Stomach (tissue), 9 donors: ENCODE data around the gene COL4A2. TPM values are rescaled to one million over a fixed set of nuclear protein-coding genes. Genes with fewer than 3 reads are reported as not detected.
A peak's percentile ranks its signal among the peaks of the same experiment; 100 is the strongest.

Experiments used
- DNase-seq, 2 donors: peaks; one replicate each; pipeline versions ENCODE4 v3.0.0 to v3.0.0-alpha.2; 2013 to 2019
- H3K27ac ChIP-seq, 5 donors: fragments of 200-600 bp in 4 of 5; sonication (generic) in 4 of 5; one replicate each; pipeline ENCODE4 v1.5.1; 2013 to 2019; ENCODE audit warnings: mild to moderate bottlenecking in 1 of 5, moderate library complexity in 1 of 5
- H3K27me3 ChIP-seq, 3 donors: fragments of 200-600 bp; sonication (generic); one replicate each; pipeline ENCODE4 v1.5.1; 2017 to 2019; ENCODE audit warnings: mixed run types in 1 of 3
- H3K36me3 ChIP-seq, 4 donors: fragments of 200-600 bp; sonication (generic); 1 replicate in 3 of 4; 2 replicates in 1 of 4; pipeline ENCODE4 v1.5.1; 2016 to 2019
- H3K4me1 ChIP-seq, 4 donors: fragments of 200-600 bp; sonication (generic); one replicate each; pipeline ENCODE4 v1.5.1; 2016 to 2019
- H3K4me3 ChIP-seq, 4 donors: fragments of 200-600 bp; sonication (generic) in 3 of 4; one replicate each; pipeline ENCODE4 v1.5.1; 2016 to 2019; ENCODE audit warnings: mild to moderate bottlenecking in 1 of 4
- H3K9me3 ChIP-seq, 4 donors: fragments of 200-600 bp; sonication (generic); one replicate each; pipeline ENCODE4 v1.5.1; 2016 to 2019
- CTCF ChIP-seq, 7 experiments: fragments of 450-650 bp in 4 of 7; fragments of 200-600 bp in 3 of 7; sonication (generic) in 3 of 7; IDR thresholded peaks; one replicate each; pipeline ENCODE4 v1.5.1; 2016 to 2019; ENCODE audit warnings: antibody characterized with exemption in 7 of 7, control low read depth in 2 of 7, mild to moderate bottlenecking in 1 of 7
- EP300 ChIP-seq: sonication (generic); formaldehyde crosslinking; IDR thresholded peaks from one replicate; pipeline ENCODE4 v1.6.1; 2017; ENCODE audit warnings: antibody characterized with exemption
- POLR2A ChIP-seq, 4 donors: fragments of 450-650 bp; IDR thresholded peaks; one replicate each; pipeline ENCODE4 v1.6.1; 2016; ENCODE audit warnings: antibody characterized with exemption in 4 of 4, control low read depth in 2 of 4, mild to moderate bottlenecking in 1 of 4, moderate library complexity in 1 of 4
- POLR2AphosphoS5 ChIP-seq, 3 donors: sonication (generic); formaldehyde crosslinking; IDR thresholded peaks; one replicate each; pipeline ENCODE4 v1.6.1; 2016; ENCODE audit warnings: antibody characterized with exemption in 3 of 3
- WGBS, 5 donors: extraction: QIAGEN DNeasy Blood & Tissue Kit in 3 of 5; methylation state at CpG; one replicate each; pipeline versions ENCODE4 v1.1.5 to v1.1.7; 2013 to 2018; 5-methylcytosine and 5-hydroxymethylcytosine counted together
- intact Hi-C: fragments of 100-400 bp; cut with DNase I; formaldehyde crosslinking; loops from one replicate; pipeline ENCODE4 v1.15.1; 2023; ENCODE audit warnings: low total_unique reads
- polyA plus RNA-seq, 3 donors: library from polyadenylated mRNA; stranded (reverse); fragments of 200-250 nt; gene quantifications; one replicate each; pipeline ENCODE4 v1.2.3, GENCODE V29; 2013
- total RNA-seq, 5 donors: library from RNA; depleted of rRNA; stranded (reverse); fragments of >200 nt; gene quantifications; one replicate each; pipeline versions ENCODE4 v1.1.0 to v1.2.3, GENCODE V29; 2014 to 2016
- donor health status: healthy with polysubstance abuse.
- donor health status: Bipolar disorder and iron deficiency.
- donor health status: healthy.

The COL4A2 gene
- total and polyA plus RNA-seq, 8 donors: 24.0 to 531 (median 214) TPM

GRCh38 chr13:110307767-110308655 lies 927 bp downstream of the COL4A2 start:
- intact Hi-C loops: no loop called here
- TF ChIP-seq POLR2AphosphoS5 (IDR thresholded peaks at IDR 0.05) (peak; percentile 2 to 5 (median 5)), EP300 (no peak), CTCF (IDR thresholded peaks at IDR 0.05) (no peak)
- H3K36me3 ChIP-seq: peaks cover 0 to 7% (median 0%) of the 10 kb centered on the region in 4 donors
- DNase-seq: peak in 1 of 2 donors; percentile 71
- H3K9me3 ChIP-seq: no peaks in the 10 kb centered on the region
- WGBS, 5 donors: 1 to 5% (median 3%) methylated on average over 41 to 64 of the region's 64 CpGs
- H3K27me3 ChIP-seq: peaks cover 0 to 86% (median 40%) of the 10 kb centered on the region in 3 donors
- peak overlapping the region; percentile 86 to 97 (median 92) for H3K27ac ChIP-seq
- peak overlapping the region; percentile 63 to 86 (median 72) for H3K4me3 ChIP-seq
- peaks cover 31 to 84% (median 62%) of the 10 kb centered on the region in 4 donors for H3K4me1 ChIP-seq

- 2 to 8% (median 5%) methylated on average over 26 to 31 of the region's 31 CpGs for WGBS, 5 donors
- peaks cover 24 to 82% (median 60%) of the 10 kb centered on the region in 4 donors for H3K4me1 ChIP-seq
- intact Hi-C loops: no loop called here
- TF ChIP-seq POLR2AphosphoS5 (IDR thresholded peaks at IDR 0.05): no peak
- TF ChIP-seq EP300: no peak
- TF ChIP-seq POLR2A (IDR thresholded peaks at IDR 0.05): no peak
- no peak for TF ChIP-seq CTCF (IDR thresholded peaks at IDR 0.05)
- peaks cover 0 to 83% (median 40%) of the 10 kb centered on the region in 3 donors for H3K27me3 ChIP-seq
- H3K36me3 ChIP-seq: peaks cover 0 to 10% (median 0%) of the 10 kb centered on the region in 4 donors
- no peaks in the 10 kb centered on the region for H3K9me3 ChIP-seq
- peak overlapping the region; percentile 63 to 86 (median 72) for H3K4me3 ChIP-seq
- peak overlapping the region; percentile 86 to 97 (median 92) for H3K27ac ChIP-seq
- DNase-seq: peak in 1 of 2 donors; percentile 65
These were observed 1.7 kb downstream of the COL4A2 start for GRCh38 chr13:110308656-110309359.

GRCh38 chr13:110309661-110310524 lies 2.8 kb downstream of the COL4A2 start:
- TF ChIP-seq CTCF (IDR thresholded peaks at IDR 0.05): no peak
- TF ChIP-seq EP300: no peak
- TF ChIP-seq POLR2A (IDR thresholded peaks at IDR 0.05): no peak
- TF ChIP-seq POLR2AphosphoS5 (IDR thresholded peaks at IDR 0.05): no peak
- Histone ChIP-seq H3K4me1 (peaks cover 23 to 87% (median 62%) of the 10 kb centered on the region in 4 donors), H3K36me3 (peaks cover 0 to 13% (median 0%) of the 10 kb centered on the region in 4 donors), H3K9me3 (no peaks in the 10 kb centered on the region), H3K27ac (peak overlapping the region; percentile 5 to 97 (median 92)), H3K27me3 (peaks cover 0 to 74% (median 40%) of the 10 kb centered on the region in 3 donors), H3K4me3 (peak overlapping the region; percentile 63 to 86 (median 72))
- WGBS, 5 donors: 72 to 85% (median 79%) methylated on average over 16 of the region's 16 CpGs
- no peak for DNase-seq
- intact Hi-C loops: no loop called here
